Dermis blood vessel endothelial cell (primary cell): Measurements from ENCODE around the gene SAXO1. TPM values are rescaled to one million over a fixed set of nuclear protein-coding genes. Genes with fewer than 3 reads are reported as not detected.
"Not testable (repeated sequence)": the region's sequence is repeated elsewhere in the genome, so short reads cannot be mapped to it uniquely, and the experiment has no call there.

Source experiments
- DNase-seq: peaks from one replicate; pipeline ENCODE4 v3.0.0; 2010
- total RNA-seq: library from RNA; depleted of rRNA; stranded (reverse); fragments of >200 nt; gene quantifications from 2 replicates; pipeline ENCODE4 v1.2.3, GENCODE V29; 2014

Gene SAXO1, protein sequence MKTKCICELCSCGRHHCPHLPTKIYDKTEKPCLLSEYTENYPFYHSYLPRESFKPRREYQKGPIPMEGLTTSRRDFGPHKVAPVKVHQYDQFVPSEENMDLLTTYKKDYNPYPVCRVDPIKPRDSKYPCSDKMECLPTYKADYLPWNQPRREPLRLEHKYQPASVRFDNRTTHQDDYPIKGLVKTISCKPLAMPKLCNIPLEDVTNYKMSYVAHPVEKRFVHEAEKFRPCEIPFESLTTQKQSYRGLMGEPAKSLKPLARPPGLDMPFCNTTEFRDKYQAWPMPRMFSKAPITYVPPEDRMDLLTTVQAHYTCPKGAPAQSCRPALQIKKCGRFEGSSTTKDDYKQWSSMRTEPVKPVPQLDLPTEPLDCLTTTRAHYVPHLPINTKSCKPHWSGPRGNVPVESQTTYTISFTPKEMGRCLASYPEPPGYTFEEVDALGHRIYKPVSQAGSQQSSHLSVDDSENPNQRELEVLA
- not detected in 2 replicates for total RNA-seq

DNA sequence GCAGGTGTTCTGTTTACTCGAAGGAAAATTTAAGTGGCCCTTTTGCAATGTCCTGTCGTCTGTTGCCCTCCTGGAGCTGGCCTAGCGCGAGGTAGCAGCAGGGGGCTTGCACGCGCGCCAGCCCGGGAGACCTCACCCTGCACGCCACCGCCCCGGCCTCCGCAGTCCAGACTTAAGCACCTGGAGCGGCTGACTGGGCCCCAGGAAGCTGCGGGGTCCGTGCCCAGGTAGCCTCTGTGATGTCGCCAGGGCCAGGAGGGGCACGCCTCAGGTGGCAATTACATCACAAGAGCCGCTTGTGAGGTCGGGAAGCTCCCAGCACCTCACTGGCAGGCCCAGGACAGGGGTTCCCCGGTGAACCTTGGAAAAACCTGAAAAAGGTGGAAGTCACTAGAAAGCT, at the start of gene SAXO1:
Gene SAXO1 (minus strand): TSS at position 195 of the 400 bp plus-strand sequence. CDS start 301 bp downstream, outside the sequence.
- DNase-seq, result no peak

DNA sequence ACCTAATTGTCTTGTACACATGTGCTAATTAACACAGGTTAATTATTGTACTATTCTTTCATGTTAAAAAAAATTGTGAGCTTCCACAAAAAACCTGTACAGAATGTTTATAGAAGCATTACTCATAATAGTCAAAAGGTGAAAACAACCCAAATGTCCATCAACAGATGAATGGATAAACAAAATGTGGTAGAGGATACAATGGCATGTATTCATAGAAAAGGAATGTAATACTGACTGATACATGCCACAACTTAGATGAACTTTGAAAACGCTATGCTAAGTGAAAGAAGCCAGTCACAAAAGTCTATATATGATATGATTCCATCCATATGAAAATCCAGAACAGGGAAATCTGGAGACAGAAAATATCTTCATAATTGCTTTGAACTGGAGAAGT, 41.8 kb upstream of the SAXO1 start:
- peak; percentile 34 for DNase-seq

DNA sequence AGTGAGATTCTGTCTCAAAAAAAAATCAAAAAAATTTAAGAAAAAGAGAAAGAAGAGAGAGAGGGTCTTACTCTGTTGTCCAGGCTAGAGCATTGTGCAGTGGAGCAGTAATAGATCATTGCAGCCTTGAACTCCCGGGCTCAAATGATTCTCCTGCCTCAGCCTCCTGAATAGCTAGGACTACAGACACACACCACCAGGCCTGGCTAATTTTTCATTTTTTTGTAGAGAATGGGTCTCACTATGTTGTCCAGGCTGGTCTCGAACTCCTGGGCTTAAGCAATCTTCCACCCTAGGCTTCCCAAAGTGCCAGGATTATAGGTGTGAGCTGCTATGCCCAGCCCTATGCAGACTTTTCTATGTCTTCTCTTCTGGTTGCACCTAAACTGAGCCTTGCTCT, 41.2 kb upstream of the SAXO1 start:
- DNase-seq, result no peak

- no peak for DNase-seq
These were observed 24.0 kb upstream of the SAXO1 start for GRCh38 chr9:19057033-19057432.

DNA sequence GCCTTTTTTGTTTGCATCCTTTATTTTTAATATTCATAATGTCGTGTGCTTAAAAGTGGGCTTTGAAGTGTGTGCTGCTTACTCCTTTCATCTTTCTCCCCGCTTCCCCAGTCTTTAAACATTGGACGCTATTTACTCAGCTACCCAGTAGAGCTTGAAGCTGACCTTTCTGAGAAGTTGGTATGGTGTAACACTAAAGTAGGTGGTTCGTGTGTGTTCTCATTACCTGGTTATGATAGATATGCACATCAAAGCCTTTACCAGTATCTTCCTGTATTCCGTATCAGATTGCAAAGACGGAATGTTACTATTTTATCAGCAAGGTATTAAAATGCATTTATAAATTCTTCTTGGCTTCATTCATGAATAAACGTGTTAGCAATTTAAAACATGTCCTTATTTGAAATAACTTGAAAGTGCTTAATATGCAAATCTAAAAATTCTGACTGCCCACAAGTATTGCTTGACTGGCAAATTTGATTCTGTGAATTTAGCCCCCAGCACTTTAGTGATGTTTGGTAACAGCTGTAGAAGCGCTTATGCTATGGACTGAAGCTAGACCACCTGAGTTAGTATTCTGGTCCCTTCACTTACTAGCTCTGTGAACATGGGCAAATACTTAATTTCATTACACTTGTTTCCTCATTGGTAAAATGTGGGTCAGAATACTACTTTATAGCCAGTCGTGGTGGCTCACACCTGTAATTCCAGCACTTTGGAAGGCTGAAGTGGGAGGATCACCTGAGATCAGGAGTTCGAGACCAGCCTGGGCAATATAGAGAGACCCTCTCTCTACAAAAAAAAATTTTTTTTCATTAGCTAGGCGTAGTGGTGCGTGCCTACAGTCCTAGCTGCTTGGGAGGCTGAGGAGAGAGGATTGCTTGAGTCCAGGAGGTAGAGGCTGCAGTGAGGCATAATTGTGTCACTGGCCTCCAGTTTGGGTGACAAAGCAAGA, 17.9 kb upstream of the SAXO1 start:
- DNase-seq, result no peak

GRCh38 chr9:19049917-19050636, 17.1 kb upstream of the SAXO1 start:
- DNase-seq, result peak; percentile 54

DNA sequence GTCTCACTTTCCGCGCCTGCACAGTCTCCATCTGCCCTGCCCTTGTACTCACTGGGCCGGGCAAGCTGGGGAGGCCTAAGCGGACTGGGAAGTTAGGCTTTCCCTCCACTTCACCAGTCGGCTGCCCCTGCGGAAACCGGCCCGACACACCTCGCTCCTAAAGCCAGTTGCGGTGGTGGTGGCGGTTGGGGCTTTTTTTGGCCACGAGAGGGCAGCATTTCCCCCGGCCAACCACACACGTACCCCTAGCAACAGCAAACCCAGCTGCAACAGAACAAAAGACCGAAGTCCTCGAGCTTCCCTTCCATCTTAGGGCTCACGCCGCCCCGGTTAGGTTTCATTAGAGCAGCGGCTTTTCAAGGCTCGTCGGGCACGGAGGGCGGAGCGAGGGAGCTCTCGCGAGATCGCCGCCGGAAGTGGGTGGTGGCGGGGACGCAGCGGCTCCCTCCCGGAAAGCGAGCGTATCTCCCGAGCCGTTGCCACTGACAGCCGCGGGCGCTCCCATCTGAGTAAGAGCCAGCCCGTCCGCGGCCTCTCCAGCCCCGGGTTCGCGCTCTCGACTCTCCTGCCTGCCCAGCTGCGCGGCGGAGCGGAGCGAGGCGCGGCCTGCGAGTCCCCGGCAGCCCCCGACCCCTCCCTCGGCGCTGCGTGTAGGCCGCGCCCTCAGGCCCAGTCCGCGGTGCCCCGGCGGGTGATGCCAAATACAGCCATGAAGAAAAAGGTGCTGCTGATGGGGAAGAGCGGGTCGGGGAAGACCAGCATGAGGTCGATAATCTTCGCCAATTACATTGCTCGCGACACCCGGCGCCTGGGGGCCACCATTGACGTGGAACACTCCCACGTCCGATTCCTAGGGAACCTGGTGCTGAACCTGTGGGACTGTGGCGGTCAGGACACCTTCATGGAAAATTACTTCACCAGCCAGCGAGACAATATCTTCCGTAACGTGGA, 16.2 kb upstream of the SAXO1 start, which contains the start of gene RRAGA:
Gene RRAGA (plus strand): TSS at position 462 of the 951 bp plus-strand sequence. CDS start 233 bp downstream, at position 695.
- DNase-seq, result peak; percentile 98

DNA sequence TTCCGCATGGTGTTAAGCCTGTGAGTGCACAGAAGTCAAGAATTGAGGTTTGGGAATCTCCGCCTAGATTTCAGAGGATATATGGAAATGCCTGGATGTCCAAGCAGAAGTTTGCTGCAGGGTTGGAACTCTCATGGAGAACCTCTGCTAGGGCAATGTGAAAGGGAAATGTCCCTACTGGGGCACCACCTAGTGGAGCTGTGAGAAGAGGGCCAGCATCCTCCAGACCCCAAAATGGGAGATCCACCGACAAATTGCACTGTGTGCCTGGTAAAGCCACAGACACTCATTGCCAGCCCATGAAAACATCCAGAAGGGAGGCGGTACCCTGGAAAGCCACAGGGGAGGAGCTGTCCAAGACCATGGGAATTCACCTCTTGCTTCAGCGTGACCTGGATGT, 3.6 kb upstream of the SAXO1 start:
- DNase-seq, result no peak

DNA sequence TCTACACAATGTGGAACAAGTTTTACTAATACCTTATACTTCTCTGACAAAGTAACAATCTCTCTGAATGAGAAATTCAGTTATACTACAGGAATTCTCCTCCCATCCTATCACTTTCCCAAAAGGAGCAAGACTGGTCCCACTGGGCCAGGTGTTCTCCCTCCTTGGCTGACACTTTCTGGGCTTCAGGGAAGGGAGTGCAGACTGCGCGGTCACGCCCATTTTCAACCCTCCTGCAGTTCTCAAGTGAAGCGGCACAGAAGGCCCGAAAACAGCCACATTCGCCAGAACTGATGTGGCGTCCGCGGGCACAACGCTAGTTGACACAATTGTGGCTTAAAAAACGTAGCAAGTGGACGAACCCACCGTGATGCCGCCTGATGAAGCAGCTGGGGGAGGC, 603 bp downstream of the SAXO1 start:
- DNase-seq, result no peak

DNA sequence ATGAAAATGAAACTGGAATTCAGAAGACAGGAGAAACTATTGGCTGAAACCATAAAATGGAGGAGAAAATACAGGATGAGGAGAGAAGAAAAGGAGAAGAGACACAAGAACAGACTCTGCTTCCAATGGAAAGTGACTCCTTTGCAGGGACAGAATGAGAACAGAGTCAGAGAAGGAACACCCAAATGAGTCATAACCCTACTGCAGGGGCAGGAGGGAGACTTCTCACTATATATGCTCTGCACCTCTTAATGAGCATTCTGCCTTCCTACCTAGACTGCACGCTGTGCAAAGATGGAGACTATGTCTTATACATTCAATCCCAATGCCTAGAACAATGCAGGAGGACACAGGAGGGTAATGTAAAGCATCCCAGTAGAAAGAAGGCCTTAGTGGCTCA, 2.1 kb downstream of the SAXO1 start:
- DNase-seq, result no peak

DNA sequence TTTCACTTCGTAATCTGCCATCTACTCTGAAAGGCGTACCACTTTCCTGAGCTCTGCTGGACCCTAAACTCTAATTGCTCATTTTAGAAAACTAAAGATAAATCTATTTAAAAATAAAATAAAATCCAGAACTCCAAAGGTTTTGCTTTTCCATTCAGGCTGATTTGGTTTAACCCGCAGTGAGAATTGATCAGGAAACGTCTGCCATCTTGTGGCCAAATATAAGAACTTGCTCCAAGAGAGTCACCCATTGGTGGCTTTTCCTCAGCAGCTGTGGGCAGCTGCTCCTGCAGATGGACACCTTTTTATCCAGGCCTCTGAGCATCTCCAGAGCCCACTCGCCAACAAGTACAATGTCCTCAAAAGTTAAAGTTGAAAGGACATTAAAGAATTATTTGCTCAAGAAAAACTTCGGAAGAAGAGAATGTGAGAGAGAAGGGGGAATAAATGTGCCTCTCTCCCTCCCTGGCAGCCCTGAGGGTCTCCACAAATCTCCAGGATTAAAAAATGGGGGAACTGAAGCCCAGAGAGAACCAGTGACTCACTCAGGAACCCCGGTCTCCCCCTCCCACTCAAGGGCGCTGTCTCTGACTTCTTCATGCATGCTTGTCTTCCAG, 4.1 kb downstream of the SAXO1 start:
- peak; percentile 84 for DNase-seq

DNA sequence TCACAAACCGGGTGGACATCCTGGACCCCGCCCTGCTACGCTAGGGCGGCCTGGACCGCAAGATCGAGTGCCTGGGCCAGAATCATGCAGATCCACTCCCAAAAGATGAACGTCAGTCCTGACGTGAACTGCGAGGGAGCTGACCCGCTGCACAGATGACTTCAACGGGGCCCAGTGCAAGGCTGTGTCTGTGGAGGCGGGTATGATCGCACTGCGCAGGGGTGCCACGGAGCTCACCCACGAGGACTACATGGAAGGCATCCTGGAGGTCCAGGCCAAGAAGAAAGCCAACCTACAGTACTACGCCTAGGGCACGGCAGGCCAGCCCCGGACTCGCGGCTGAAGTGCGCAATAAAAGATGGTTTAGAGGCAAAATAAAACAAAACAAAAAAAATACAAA, 5.2 kb downstream of the SAXO1 start:
- no peak for DNase-seq

GRCh38 chr9:19026375-19026774, 6.6 kb downstream of the SAXO1 start:
- DNase-seq, result no peak

GRCh38 chr9:19023078-19023477, 9.9 kb downstream of the SAXO1 start:
- no peak for DNase-seq

DNA sequence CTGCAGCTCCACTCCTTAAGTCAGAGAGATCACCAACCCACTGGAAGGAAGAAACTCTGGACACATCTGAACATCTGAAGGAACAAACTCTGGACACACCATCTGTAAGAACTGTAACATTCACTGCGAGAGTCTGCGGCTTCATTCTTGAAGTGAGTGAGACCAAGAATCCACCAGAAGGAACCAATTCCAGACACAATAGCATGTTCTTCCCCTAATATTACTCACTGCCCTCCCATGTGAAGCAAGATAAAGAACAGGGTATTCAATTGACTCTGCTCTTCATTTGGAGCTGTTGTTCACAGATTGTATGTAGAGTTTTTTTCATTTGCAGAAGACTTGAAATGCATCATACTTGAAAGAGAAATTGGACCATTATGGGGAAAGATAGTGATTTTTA, 10.8 kb downstream of the SAXO1 start:
- DNase-seq, result no peak

- DNase-seq, result not testable (repeated sequence)
These were observed 11.4 kb downstream of the SAXO1 start for GRCh38 chr9:19021649-19022048.

- no peak for DNase-seq
These were observed 12.0 kb downstream of the SAXO1 start for GRCh38 chr9:19020886-19021455.

- DNase-seq, result no peak
These were observed 14.8 kb downstream of the SAXO1 start for GRCh38 chr9:19018201-19018600.

DNA sequence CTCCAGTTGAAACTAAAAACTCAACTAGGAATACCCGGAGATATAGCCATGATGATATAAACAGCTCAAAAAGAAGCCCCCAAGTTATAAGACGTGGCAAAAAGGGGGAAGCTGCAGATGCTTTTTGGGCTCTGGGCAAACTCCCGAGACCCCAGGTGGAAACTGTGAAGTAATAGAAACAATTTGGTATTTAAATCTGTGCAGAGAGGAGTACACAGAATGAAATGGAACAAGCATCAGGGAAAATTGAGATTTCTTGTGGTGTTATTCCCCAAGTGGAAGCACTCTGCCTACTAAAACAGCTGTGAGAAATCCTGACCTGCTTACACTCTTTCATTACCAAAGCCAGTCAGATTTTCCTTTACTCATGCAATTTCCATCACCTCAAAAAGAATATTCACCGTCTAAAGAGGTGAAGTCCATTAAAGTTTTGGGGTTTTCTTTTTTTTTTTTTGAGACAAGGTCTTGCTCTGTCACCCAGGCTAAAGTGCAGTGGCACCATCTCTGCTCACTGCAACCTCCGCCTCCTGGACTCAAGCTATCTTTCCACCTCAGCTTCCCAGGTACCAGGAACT, 23.5 kb downstream of the SAXO1 start:
- no peak for DNase-seq

- DNase-seq, result no peak
These were observed 32.9 kb downstream of the SAXO1 start for GRCh38 chr9:19000133-19000532.
